HCT116 (cell line): ENCODE measurements around the gene RPS10.

Experiments
- EGR1 ChIP-seq: IDR thresholded peaks from 2 replicates; pipeline ENCODE4 v1.6.1; 2012; ENCODE audit warnings: low read depth
- EZH2 ChIP-seq: fragments of 200-600 bp; sonication (generic); IDR thresholded peaks from 2 replicates; pipeline ENCODE4 v1.6.1; 2017; ENCODE audit warnings: antibody characterized with exemption, mixed run types
- EZH2phosphoT487 ChIP-seq: fragments of 200-600 bp; IDR thresholded peaks from 2 replicates; pipeline ENCODE4 v1.6.1; 2018; ENCODE audit warnings: antibody characterized with exemption, borderline replicate concordance
- JUND ChIP-seq: IDR thresholded peaks from 2 replicates; pipeline ENCODE4 v1.6.1; 2012
- POLR2A ChIP-seq: IDR thresholded peaks from 2 replicates; pipeline ENCODE4 v1.7.0; 2011; ENCODE audit warnings: borderline replicate concordance; ENCODE audit not compliant: insufficient read depth, insufficient read length; ENCODE audit errors: extremely low read depth
- POLR2AphosphoS5 ChIP-seq: IDR thresholded peaks from 2 replicates; pipeline ENCODE4 v1.6.1; 2011; ENCODE audit warnings: mild to moderate bottlenecking, low read depth, low read length, moderate library complexity
- SRF ChIP-seq: IDR thresholded peaks from 2 replicates; pipeline ENCODE4 v1.6.1; 2012; ENCODE audit warnings: low read depth
- YY1 ChIP-seq: IDR thresholded peaks from 2 replicates; pipeline ENCODE4 v1.6.1; 2011; ENCODE audit warnings: low read length, low read depth, moderate library complexity, mild to moderate bottlenecking; ENCODE audit not compliant: insufficient replicate concordance; ENCODE audit errors: extremely low read depth
- ZFX ChIP-seq: fragments of 450-650 bp; IDR thresholded peaks from 2 replicates; pipeline ENCODE4 v1.6.1; 2017
- TF ChIP-seq, protein P1 (sequence below), 3 experiments: fragments of 200-600 bp in 1 of 3; sonication (generic) in 1 of 3; IDR thresholded peaks in 2 of 3; conservative IDR thresholded peaks in 1 of 3; 2 replicates each; pipeline ENCODE4 v1.5.1; 2012 to 2017; ENCODE audit warnings: low read depth in 2 of 3, low read length in 2 of 3, antibody characterized with exemption in 1 of 3, borderline replicate concordance in 1 of 3, control low read depth in 1 of 3, mild to moderate bottlenecking in 1 of 3, mixed read lengths in 1 of 3, mixed run types in 1 of 3, moderate library complexity in 1 of 3; ENCODE audit not compliant: insufficient read depth in 1 of 3
- TF ChIP-seq, protein P2 (sequence below): IDR thresholded peaks from 2 replicates; pipeline ENCODE4 v1.6.1; 2012; ENCODE audit warnings: low read depth
- TF ChIP-seq, protein P3 (sequence below): IDR thresholded peaks from 2 replicates; pipeline ENCODE4 v1.6.1; 2012

DNA sequence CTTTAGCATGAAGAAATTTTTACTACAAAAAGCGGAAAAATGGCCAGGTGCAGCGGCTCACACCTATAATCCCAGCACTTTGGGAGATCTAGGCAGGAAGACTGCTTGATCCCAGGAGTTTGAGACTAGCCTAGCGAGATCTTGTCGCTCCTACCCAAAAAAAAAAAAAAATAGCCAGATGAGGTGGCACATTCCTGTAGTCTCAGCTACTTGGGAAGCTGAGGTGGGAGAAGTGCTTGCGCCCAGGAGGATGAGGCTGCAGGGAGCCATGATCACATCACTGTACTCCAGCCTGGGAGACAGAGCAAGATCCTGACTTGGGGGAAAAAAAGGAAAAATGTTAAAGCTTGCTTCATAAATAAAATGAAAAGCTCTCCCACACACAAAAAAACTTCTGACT lies 47.9 kb downstream of the RPS10 start:
- TF ChIP-seq, protein P1, sequence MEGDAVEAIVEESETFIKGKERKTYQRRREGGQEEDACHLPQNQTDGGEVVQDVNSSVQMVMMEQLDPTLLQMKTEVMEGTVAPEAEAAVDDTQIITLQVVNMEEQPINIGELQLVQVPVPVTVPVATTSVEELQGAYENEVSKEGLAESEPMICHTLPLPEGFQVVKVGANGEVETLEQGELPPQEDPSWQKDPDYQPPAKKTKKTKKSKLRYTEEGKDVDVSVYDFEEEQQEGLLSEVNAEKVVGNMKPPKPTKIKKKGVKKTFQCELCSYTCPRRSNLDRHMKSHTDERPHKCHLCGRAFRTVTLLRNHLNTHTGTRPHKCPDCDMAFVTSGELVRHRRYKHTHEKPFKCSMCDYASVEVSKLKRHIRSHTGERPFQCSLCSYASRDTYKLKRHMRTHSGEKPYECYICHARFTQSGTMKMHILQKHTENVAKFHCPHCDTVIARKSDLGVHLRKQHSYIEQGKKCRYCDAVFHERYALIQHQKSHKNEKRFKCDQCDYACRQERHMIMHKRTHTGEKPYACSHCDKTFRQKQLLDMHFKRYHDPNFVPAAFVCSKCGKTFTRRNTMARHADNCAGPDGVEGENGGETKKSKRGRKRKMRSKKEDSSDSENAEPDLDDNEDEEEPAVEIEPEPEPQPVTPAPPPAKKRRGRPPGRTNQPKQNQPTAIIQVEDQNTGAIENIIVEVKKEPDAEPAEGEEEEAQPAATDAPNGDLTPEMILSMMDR (IDR thresholded peaks at IDR 0.05 in 2 of 3, conservative IDR thresholded peaks at IDR 0.05 in 1 of 3; ENCODE audit: borderline replicate concordance in 1 of 3, insufficient read depth in 1 of 3, low read depth in 2 of 3, low read length in 2 of 3) = no peak
- TF ChIP-seq EGR1 (no peak), ZFX (no peak), POLR2AphosphoS5 (no peak), EZH2 (no peak), POLR2A (no peak), EZH2phosphoT487 (no peak), JUND (no peak), YY1 (no peak), SRF (no peak)
- TF ChIP-seq, protein P2, sequence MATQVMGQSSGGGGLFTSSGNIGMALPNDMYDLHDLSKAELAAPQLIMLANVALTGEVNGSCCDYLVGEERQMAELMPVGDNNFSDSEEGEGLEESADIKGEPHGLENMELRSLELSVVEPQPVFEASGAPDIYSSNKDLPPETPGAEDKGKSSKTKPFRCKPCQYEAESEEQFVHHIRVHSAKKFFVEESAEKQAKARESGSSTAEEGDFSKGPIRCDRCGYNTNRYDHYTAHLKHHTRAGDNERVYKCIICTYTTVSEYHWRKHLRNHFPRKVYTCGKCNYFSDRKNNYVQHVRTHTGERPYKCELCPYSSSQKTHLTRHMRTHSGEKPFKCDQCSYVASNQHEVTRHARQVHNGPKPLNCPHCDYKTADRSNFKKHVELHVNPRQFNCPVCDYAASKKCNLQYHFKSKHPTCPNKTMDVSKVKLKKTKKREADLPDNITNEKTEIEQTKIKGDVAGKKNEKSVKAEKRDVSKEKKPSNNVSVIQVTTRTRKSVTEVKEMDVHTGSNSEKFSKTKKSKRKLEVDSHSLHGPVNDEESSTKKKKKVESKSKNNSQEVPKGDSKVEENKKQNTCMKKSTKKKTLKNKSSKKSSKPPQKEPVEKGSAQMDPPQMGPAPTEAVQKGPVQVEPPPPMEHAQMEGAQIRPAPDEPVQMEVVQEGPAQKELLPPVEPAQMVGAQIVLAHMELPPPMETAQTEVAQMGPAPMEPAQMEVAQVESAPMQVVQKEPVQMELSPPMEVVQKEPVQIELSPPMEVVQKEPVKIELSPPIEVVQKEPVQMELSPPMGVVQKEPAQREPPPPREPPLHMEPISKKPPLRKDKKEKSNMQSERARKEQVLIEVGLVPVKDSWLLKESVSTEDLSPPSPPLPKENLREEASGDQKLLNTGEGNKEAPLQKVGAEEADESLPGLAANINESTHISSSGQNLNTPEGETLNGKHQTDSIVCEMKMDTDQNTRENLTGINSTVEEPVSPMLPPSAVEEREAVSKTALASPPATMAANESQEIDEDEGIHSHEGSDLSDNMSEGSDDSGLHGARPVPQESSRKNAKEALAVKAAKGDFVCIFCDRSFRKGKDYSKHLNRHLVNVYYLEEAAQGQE = no peak
- TF ChIP-seq, protein P3, sequence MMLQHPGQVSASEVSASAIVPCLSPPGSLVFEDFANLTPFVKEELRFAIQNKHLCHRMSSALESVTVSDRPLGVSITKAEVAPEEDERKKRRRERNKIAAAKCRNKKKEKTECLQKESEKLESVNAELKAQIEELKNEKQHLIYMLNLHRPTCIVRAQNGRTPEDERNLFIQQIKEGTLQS = no peak
